ENCODE results near the gene AP1G2.
"Not testable (repeated sequence)": the region's sequence is repeated elsewhere in the genome, so short reads cannot be mapped to it uniquely, and the experiment has no call there.

Gene AP1G2

GRCh38 chr14:23567186-23568020 is at the start of gene AP1G2:
Gene AP1G2, minus strand, starts transcription at chr14:23567791. Its CDS starts 477 bp downstream, at chr14:23567314.
- DNase-seq: peak; percentile 96

GRCh38 chr14:23615856-23616255 is 48.3 kb upstream of the AP1G2 start:
- no peak for DNase-seq

GRCh38 chr14:23614395-23614828 is 46.8 kb upstream of the AP1G2 start:
- DNase-seq: no peak

- no peak for DNase-seq
Observed at GRCh38 chr14:23613242-23614070, 45.9 kb upstream of the AP1G2 start.

GRCh38 chr14:23612802-23613201 is 45.2 kb upstream of the AP1G2 start:
- no peak for DNase-seq

- DNase-seq: no peak
Observed at GRCh38 chr14:23612354-23612732, 44.8 kb upstream of the AP1G2 start.

- no peak for DNase-seq
Observed at GRCh38 chr14:23610815-23611289, 43.3 kb upstream of the AP1G2 start.

- no peak for DNase-seq
Observed at GRCh38 chr14:23610090-23610814, 42.7 kb upstream of the AP1G2 start.

GRCh38 chr14:23609411-23610089 is 42.0 kb upstream of the AP1G2 start:
- DNase-seq: not testable (repeated sequence)

GRCh38 chr14:23609001-23609400 is 41.4 kb upstream of the AP1G2 start:
- DNase-seq: no peak

- no peak for DNase-seq
Observed at GRCh38 chr14:23608454-23608853, 40.9 kb upstream of the AP1G2 start.

- DNase-seq: no peak
Observed at GRCh38 chr14:23605931-23606585, 38.5 kb upstream of the AP1G2 start.

- no peak for DNase-seq
Observed at GRCh38 chr14:23604675-23605170, 37.1 kb upstream of the AP1G2 start.

- no peak for DNase-seq
Observed at GRCh38 chr14:23604148-23604547, 36.6 kb upstream of the AP1G2 start.

- no peak for DNase-seq
Observed at GRCh38 chr14:23603103-23603502, 35.5 kb upstream of the AP1G2 start.

- no peak for DNase-seq
Observed at GRCh38 chr14:23602181-23603095, 34.8 kb upstream of the AP1G2 start.

- no peak for DNase-seq
Observed at GRCh38 chr14:23601845-23602180, 34.2 kb upstream of the AP1G2 start.

GRCh38 chr14:23601424-23601823 is 33.8 kb upstream of the AP1G2 start:
- no peak for DNase-seq

GRCh38 chr14:23600806-23601205 is 33.2 kb upstream of the AP1G2 start:
- no peak for DNase-seq

GRCh38 chr14:23600322-23600707 is 32.7 kb upstream of the AP1G2 start:
- DNase-seq: no peak

- not testable (repeated sequence) for DNase-seq
Observed at GRCh38 chr14:23594191-23594590, 26.6 kb upstream of the AP1G2 start.
